Lower leg skin (tissue), 4 donors: ENCODE measurements around the gene BTBD17. TPM values are rescaled to one million over a fixed set of nuclear protein-coding genes. Genes with fewer than 3 reads are reported as not detected.

Experiments
- DNase-seq, 2 donors: peaks; one replicate each; pipeline ENCODE4 v3.0.0-alpha.2; 2019; ENCODE audit warnings: low spot score in 2 of 2
- H3K4me3 ChIP-seq: fragments of 200-600 bp; sonication (generic); 2 replicates; pipeline ENCODE4 v1.5.1; 2017; ENCODE audit warnings: mild to moderate bottlenecking, low read depth; ENCODE audit not compliant: poor library complexity, severe bottlenecking
- CTCF ChIP-seq, 3 donors: fragments of 450-650 bp; IDR thresholded peaks; one replicate each; pipeline ENCODE4 v1.5.1; 2016; ENCODE audit warnings: antibody characterized with exemption in 3 of 3, mild to moderate bottlenecking in 3 of 3, moderate library complexity in 2 of 3
- POLR2A ChIP-seq, 2 donors: fragments of 450-650 bp; IDR thresholded peaks; one replicate each; pipeline ENCODE4 v1.6.1; 2016 to 2017; ENCODE audit warnings: antibody characterized with exemption in 2 of 2, mild to moderate bottlenecking in 1 of 2, moderate library complexity in 1 of 2
- WGBS, 2 donors: methylation state at CpG; one replicate each; pipeline ENCODE4 v1.1.5; 2018; 5-methylcytosine and 5-hydroxymethylcytosine counted together
- intact Hi-C: fragments of 100-400 bp; cut with DNase I; formaldehyde crosslinking; loops from one replicate; pipeline ENCODE4 v1.15.0; 2023; ENCODE audit warnings: low total_unique reads
- total RNA-seq, 4 donors: library from RNA; depleted of rRNA; stranded (reverse); fragments of >200 nt; gene quantifications; one replicate each; pipeline ENCODE4 v1.1.0, GENCODE V29; 2016

BTBD17 gene
- total RNA-seq, 4 donors from 2014 or later = 0.22 TPM; not detected in 3

- WGBS, 2 donors = 79 to 92% methylated on average over 8 of the region's 8 CpGs
- no peak overlapping the region for H3K4me3 ChIP-seq
- intact Hi-C loops = no loop called here
- TF ChIP-seq CTCF (IDR thresholded peaks at IDR 0.05) = no peak
- no peak for TF ChIP-seq POLR2A (IDR thresholded peaks at IDR 0.05)
- no peak for DNase-seq
Measured at GRCh38 chr17:74343121-74343520, 18.5 kb downstream of the BTBD17 start.

DNA sequence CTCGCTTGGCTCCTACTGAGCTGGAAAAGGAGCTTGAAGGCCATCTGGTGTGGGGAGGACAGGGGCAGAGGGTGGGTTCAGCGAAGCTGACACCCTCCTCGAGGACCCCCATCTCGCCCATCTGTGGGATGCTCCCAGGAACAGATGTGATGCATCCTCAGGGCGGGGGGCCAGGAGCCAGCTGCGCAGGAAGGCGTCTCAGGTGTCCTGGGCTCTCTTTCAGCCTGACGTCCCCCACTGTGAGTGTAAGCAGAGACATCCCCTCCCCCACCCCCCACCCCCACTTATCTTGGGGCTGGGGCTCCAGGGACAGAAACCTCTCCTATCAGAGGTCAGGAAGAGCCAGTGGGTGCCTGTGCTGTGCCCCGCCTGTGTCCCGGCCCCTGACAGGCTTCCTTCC, 19.4 kb downstream of the BTBD17 start:
- TF ChIP-seq POLR2A (IDR thresholded peaks at IDR 0.05) (no peak), CTCF (IDR thresholded peaks at IDR 0.05) (no peak)
- no peak for DNase-seq
- 70 to 83% methylated on average over 8 to 10 of the region's 10 CpGs for WGBS, 2 donors

GRCh38 chr17:74340470-74341023, 21.1 kb downstream of the BTBD17 start:
- 57 to 61% methylated on average over 12 to 13 of the region's 13 CpGs for WGBS, 2 donors
- TF ChIP-seq POLR2A (IDR thresholded peaks at IDR 0.05) = no peak
- TF ChIP-seq CTCF (IDR thresholded peaks at IDR 0.05) = no peak
- intact Hi-C loops = no loop called here
- no peak for DNase-seq
- no peak overlapping the region for H3K4me3 ChIP-seq

More for the DNA sequence above, 19.4 kb downstream of the BTBD17 start:
- no peak overlapping the region for H3K4me3 ChIP-seq
- intact Hi-C loops = no loop called here

- WGBS, 2 donors = 68 to 84% methylated on average over 17 to 19 of the region's 19 CpGs
- no peak overlapping the region for H3K4me3 ChIP-seq
Measured at GRCh38 chr17:74339537-74340195, 22.0 kb downstream of the BTBD17 start.

GRCh38 chr17:74337834-74338500, 23.7 kb downstream of the BTBD17 start:
- no peak overlapping the region for H3K4me3 ChIP-seq
- no peak for DNase-seq
- intact Hi-C loops = no loop called here
- WGBS, 2 donors = 69 to 74% methylated on average over 10 to 12 of the region's 12 CpGs
- TF ChIP-seq POLR2A (IDR thresholded peaks at IDR 0.05) (no peak), CTCF (IDR thresholded peaks at IDR 0.05) (no peak)

More at GRCh38 chr17:74339537-74340195, 22.0 kb downstream of the BTBD17 start:
- intact Hi-C loops = no loop called here
- TF ChIP-seq POLR2A (IDR thresholded peaks at IDR 0.05) (no peak), CTCF (IDR thresholded peaks at IDR 0.05) (no peak)
- DNase-seq = no peak
